ENCODE measurements around the gene RSU1.

Gene RSU1

GRCh38 chr10:16717622-16718395, 99.4 kb downstream of the RSU1 start:
- no peak for TF ChIP-seq ZC3H10 (CRISPR knock-in tag; IDR thresholded peaks at IDR 0.05)
- TF ChIP-seq POU6F1 (CRISPR knock-in tag; IDR thresholded peaks at IDR 0.05; ENCODE audit: borderline replicate concordance, low read depth) = no peak
- TF ChIP-seq ZNF70 (CRISPR knock-in tag; IDR thresholded peaks at IDR 0.05) = no peak
- TF ChIP-seq BACH2 (CRISPR knock-in tag; IDR thresholded peaks at IDR 0.05; ENCODE audit: borderline replicate concordance) = no peak
- TF ChIP-seq GLIS3 (CRISPR knock-in tag; IDR thresholded peaks at IDR 0.05) = no peak
- TF ChIP-seq TCF4 (CRISPR knock-in tag; IDR thresholded peaks at IDR 0.05; ENCODE audit: borderline replicate concordance) = no peak
- no peak for TF ChIP-seq ESRRG (CRISPR knock-in tag; IDR thresholded peaks at IDR 0.05)
- TF ChIP-seq PPARA (CRISPR knock-in tag; IDR thresholded peaks at IDR 0.05; ENCODE audit: borderline replicate concordance) = no peak
- TF ChIP-seq TSHZ2 (CRISPR knock-in tag; IDR thresholded peaks at IDR 0.05) = no peak
- no peak for TF ChIP-seq RARB (CRISPR knock-in tag; IDR thresholded peaks at IDR 0.05)
- TF ChIP-seq SNAI2 (CRISPR knock-in tag; IDR thresholded peaks at IDR 0.05) = no peak
- TF ChIP-seq ZNF565 (CRISPR knock-in tag; conservative IDR thresholded peaks at IDR 0.05; ENCODE audit: low read depth) = no peak
- TF ChIP-seq CSDC2 (CRISPR knock-in tag; IDR thresholded peaks at IDR 0.05) = no peak
- TF ChIP-seq ZFP3 (CRISPR knock-in tag; IDR thresholded peaks at IDR 0.05) = no peak
- no peak for ATAC-seq

DNA sequence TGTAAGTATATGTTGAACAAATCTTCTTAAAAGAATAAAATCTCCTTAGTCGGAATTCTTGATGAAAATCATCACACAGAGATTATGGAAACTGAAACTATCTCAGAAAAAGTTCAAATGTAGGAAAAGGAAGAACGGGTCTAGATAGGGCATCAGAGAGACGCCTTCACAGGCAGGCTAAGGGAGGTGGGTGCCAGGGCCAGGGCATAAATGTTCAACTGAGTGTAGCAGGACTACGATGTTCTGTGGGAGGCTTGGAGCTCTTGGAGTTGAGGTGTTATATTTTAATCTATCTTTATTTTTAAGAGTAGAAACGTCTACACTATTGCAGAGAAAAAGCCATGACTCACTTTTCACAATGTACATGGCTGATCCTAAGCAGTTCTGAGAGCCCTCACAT, 101.2 kb downstream of the RSU1 start:
- TF ChIP-seq POU6F1 (CRISPR knock-in tag; IDR thresholded peaks at IDR 0.05; ENCODE audit: borderline replicate concordance, low read depth) (no peak), CSDC2 (CRISPR knock-in tag; IDR thresholded peaks at IDR 0.05) (no peak), TOX (CRISPR knock-in tag; IDR thresholded peaks at IDR 0.05; ENCODE audit: borderline replicate concordance) (no peak), OSR1 (CRISPR knock-in tag; IDR thresholded peaks at IDR 0.05) (no peak), PPARA (CRISPR knock-in tag; IDR thresholded peaks at IDR 0.05; ENCODE audit: borderline replicate concordance) (no peak), GLIS3 (CRISPR knock-in tag; IDR thresholded peaks at IDR 0.05) (no peak), ARNTL (CRISPR knock-in tag; IDR thresholded peaks at IDR 0.05; ENCODE audit: borderline replicate concordance, low read depth) (no peak), BACH2 (CRISPR knock-in tag; IDR thresholded peaks at IDR 0.05; ENCODE audit: borderline replicate concordance) (no peak), ZNF70 (CRISPR knock-in tag; IDR thresholded peaks at IDR 0.05) (no peak), SNAI2 (CRISPR knock-in tag; IDR thresholded peaks at IDR 0.05) (no peak), TCF4 (CRISPR knock-in tag; IDR thresholded peaks at IDR 0.05; ENCODE audit: borderline replicate concordance) (no peak), CSRNP3 (CRISPR knock-in tag; IDR thresholded peaks at IDR 0.05) (no peak), ESRRG (CRISPR knock-in tag; IDR thresholded peaks at IDR 0.05) (no peak), ZNF8 (CRISPR knock-in tag; IDR thresholded peaks at IDR 0.05) (no peak), TSHZ2 (CRISPR knock-in tag; IDR thresholded peaks at IDR 0.05) (no peak), ZC3H10 (CRISPR knock-in tag; IDR thresholded peaks at IDR 0.05) (no peak), ZFP30 (CRISPR knock-in tag; IDR thresholded peaks at IDR 0.05) (no peak)
- TF ChIP-seq, protein P1, sequence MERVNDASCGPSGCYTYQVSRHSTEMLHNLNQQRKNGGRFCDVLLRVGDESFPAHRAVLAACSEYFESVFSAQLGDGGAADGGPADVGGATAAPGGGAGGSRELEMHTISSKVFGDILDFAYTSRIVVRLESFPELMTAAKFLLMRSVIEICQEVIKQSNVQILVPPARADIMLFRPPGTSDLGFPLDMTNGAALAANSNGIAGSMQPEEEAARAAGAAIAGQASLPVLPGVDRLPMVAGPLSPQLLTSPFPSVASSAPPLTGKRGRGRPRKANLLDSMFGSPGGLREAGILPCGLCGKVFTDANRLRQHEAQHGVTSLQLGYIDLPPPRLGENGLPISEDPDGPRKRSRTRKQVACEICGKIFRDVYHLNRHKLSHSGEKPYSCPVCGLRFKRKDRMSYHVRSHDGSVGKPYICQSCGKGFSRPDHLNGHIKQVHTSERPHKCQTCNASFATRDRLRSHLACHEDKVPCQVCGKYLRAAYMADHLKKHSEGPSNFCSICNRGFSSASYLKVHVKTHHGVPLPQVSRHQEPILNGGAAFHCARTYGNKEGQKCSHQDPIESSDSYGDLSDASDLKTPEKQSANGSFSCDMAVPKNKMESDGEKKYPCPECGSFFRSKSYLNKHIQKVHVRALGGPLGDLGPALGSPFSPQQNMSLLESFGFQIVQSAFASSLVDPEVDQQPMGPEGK (CRISPR knock-in tag; IDR thresholded peaks at IDR 0.05; ENCODE audit: borderline replicate concordance) = no peak
- TF ChIP-seq, protein P2, sequence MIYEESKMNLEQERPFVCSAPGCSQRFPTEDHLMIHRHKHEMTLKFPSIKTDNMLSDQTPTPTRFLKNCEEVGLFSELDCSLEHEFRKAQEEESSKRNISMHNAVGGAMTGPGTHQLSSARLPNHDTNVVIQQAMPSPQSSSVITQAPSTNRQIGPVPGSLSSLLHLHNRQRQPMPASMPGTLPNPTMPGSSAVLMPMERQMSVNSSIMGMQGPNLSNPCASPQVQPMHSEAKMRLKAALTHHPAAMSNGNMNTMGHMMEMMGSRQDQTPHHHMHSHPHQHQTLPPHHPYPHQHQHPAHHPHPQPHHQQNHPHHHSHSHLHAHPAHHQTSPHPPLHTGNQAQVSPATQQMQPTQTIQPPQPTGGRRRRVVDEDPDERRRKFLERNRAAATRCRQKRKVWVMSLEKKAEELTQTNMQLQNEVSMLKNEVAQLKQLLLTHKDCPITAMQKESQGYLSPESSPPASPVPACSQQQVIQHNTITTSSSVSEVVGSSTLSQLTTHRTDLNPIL (CRISPR knock-in tag; IDR thresholded peaks at IDR 0.05; ENCODE audit: low read depth) = no peak
- ATAC-seq = no peak
